SK-N-SH (cell line): ENCODE measurements around the gene OGA. TPM values are rescaled to one million over a fixed set of nuclear protein-coding genes. Genes with fewer than 3 reads are reported as not detected.

Experiments used
- CTCF ChIA-PET: fragments of 300-600, 350-600 bp; formaldehyde crosslinking; extraction: SDS; loops from one replicate; lab custom pipeline; 2021; lab: Yijun Ruan, JAX
- POLR2A ChIA-PET: fragments of 350-600 bp; sonication (Branson Sonifier 250); formaldehyde crosslinking; extraction: SDS; loops from one replicate; lab custom pipeline; 2020; ENCODE audit warnings: antibody characterized with exemption, inconsistent platforms; lab: Yijun Ruan, JAX
- DNase-seq: peaks from one replicate; pipeline ENCODE4 v3.0.0; 2012
- H2AFZ ChIP-seq: fragments of 200-600 bp; sonication (generic); 2 replicates; pipeline ENCODE4 v1.8.1; 2016; ENCODE audit warnings: antibody characterized with exemption, mild to moderate bottlenecking, low read depth
- H3F3A ChIP-seq: fragments of 200-600 bp; sonication (generic); replicated peaks from 2 replicates; pipeline ENCODE3; 2016; ENCODE audit warnings: antibody characterized with exemption, mild to moderate bottlenecking; ENCODE audit not compliant: insufficient read depth
- H3K27ac ChIP-seq, 2 experiments: fragments of 200-500 bp in 1 of 2; fragments of 200-600 bp in 1 of 2; sonication (Bioruptor generic) in 1 of 2; sonication (generic), shearing (Covaris generic) in 1 of 2; 2 replicates each; pipeline versions ENCODE4 v1.5.1 to v1.6.1; 2014 to 2016; ENCODE audit warnings: low read depth in 2 of 2, inconsistent platforms in 1 of 2, low read length in 1 of 2, mild to moderate bottlenecking in 1 of 2, mixed read lengths in 1 of 2
- H3K27me3 ChIP-seq: fragments of 200-600 bp; sonication (generic), shearing (Covaris generic); 2 replicates; pipeline ENCODE4 v1.6.1; 2016; ENCODE audit warnings: mixed run types; ENCODE audit not compliant: insufficient read depth
- H3K36me3 ChIP-seq, 2 experiments: fragments of 200-500 bp in 1 of 2; fragments of 200-600 bp in 1 of 2; sonication (Bioruptor generic) in 1 of 2; sonication (generic) in 1 of 2; replicated peaks in 1 of 2; 2 replicates each; pipeline versions ENCODE3 to v1.5.1; 2014 to 2016; ENCODE audit warnings: low read length in 1 of 2, mild to moderate bottlenecking in 1 of 2; ENCODE audit not compliant: insufficient read depth in 2 of 2, control insufficient read depth in 1 of 2
- H3K4me1 ChIP-seq, 2 experiments: fragments of 200-500 bp in 1 of 2; fragments of 200-600 bp in 1 of 2; sonication (Bioruptor generic) in 1 of 2; sonication (generic), shearing (Covaris generic) in 1 of 2; 2 replicates each; pipeline versions ENCODE4 v1.5.1 to v1.6.1; 2014 to 2016; ENCODE audit warnings: low read depth in 1 of 2, low read length in 1 of 2, mixed run types in 1 of 2; ENCODE audit not compliant: insufficient read depth in 2 of 2, control insufficient read depth in 1 of 2
- H3K4me2 ChIP-seq: fragments of 200-600 bp; sonication (generic), shearing (Covaris generic); 2 replicates; pipeline ENCODE4 v1.6.1; 2017; ENCODE audit warnings: mixed run types
- H3K4me3 ChIP-seq, 2 experiments: fragments of 200-500 bp in 1 of 2; fragments of 200-600 bp in 1 of 2; sonication (Bioruptor generic) in 1 of 2; sonication (generic), shearing (Covaris generic) in 1 of 2; 2 replicates each; pipeline versions ENCODE4 v1.5.1 to v1.8.1; 2014 to 2016; ENCODE audit warnings: low read depth in 2 of 2, inconsistent platforms in 1 of 2, low read length in 1 of 2, mild to moderate bottlenecking in 1 of 2, mixed read lengths in 1 of 2, moderate library complexity in 1 of 2
- H3K79me2 ChIP-seq: fragments of 200-600 bp; sonication (generic); 2 replicates; pipeline ENCODE4 v1.8.1; 2017; ENCODE audit warnings: mild to moderate bottlenecking; ENCODE audit not compliant: insufficient read depth
- H3K9ac ChIP-seq: fragments of 200-600 bp; sonication (generic); 2 replicates; pipeline ENCODE4 v1.6.1; 2017; ENCODE audit warnings: mixed run types
- H3K9me2 ChIP-seq: fragments of 200-600 bp; sonication (generic); 2 replicates; pipeline ENCODE4 v1.6.1; 2017; ENCODE audit warnings: mixed run types
- H3K9me3 ChIP-seq: fragments of 200-600 bp; sonication (generic); 2 replicates; pipeline ENCODE4 v1.6.1; 2017; ENCODE audit warnings: mixed run types, mild to moderate bottlenecking, moderate library complexity
- H4K20me1 ChIP-seq: fragments of 200-600 bp; sonication (generic); 2 replicates; pipeline ENCODE4 v1.6.1; 2017; ENCODE audit warnings: mild to moderate bottlenecking, mixed run types; ENCODE audit not compliant: insufficient read depth
- CTCF ChIP-seq: fragments of 200-600 bp; sonication (generic); IDR thresholded peaks from 2 replicates; pipeline ENCODE4 v1.6.1; 2017; ENCODE audit warnings: antibody characterized with exemption, mild to moderate bottlenecking, moderate library complexity
- ELF1 ChIP-seq: IDR thresholded peaks from 2 replicates; pipeline ENCODE4 v1.4.0; 2012
- EZH2phosphoT487 ChIP-seq: fragments of 200-600 bp; sonication (generic); IDR thresholded peaks from 2 replicates; pipeline ENCODE4 v1.6.1; 2017; ENCODE audit warnings: low read depth, mixed run types, mild to moderate bottlenecking, antibody characterized with exemption, moderate library complexity, borderline replicate concordance
- FOSL2 ChIP-seq: IDR thresholded peaks from 2 replicates; pipeline ENCODE4 v1.4.0; 2012; ENCODE audit warnings: low read depth, mild to moderate bottlenecking, moderate library complexity, borderline replicate concordance
- FOXM1 ChIP-seq: IDR thresholded peaks from 2 replicates; pipeline ENCODE4 v1.4.0; 2012; ENCODE audit warnings: low read depth, mild to moderate bottlenecking
- GABPA ChIP-seq: IDR thresholded peaks from 2 replicates; pipeline ENCODE4 v1.4.0; 2012; ENCODE audit warnings: low read depth, mild to moderate bottlenecking
- IRF3 ChIP-seq: fragments of 150-350 bp; IDR thresholded peaks from 2 replicates; pipeline ENCODE4 v1.6.1; 2016; ENCODE audit warnings: mild to moderate bottlenecking, low read depth, low read length
- MAX ChIP-seq: IDR thresholded peaks from 2 replicates; pipeline ENCODE4 v1.4.0; 2012; ENCODE audit warnings: low read depth
- MEF2A ChIP-seq: IDR thresholded peaks from 2 replicates; pipeline ENCODE4 v1.4.0; 2012; ENCODE audit warnings: low read depth, borderline replicate concordance
- POLR2AphosphoS5 ChIP-seq: IDR thresholded peaks from 2 replicates; pipeline ENCODE4 v1.6.1; 2012; ENCODE audit warnings: low read depth, low read length
- RAD21 ChIP-seq: IDR thresholded peaks from 2 replicates; pipeline ENCODE4 v1.6.1; 2012; ENCODE audit warnings: mild to moderate bottlenecking, low read length
- RCOR1 ChIP-seq: fragments of 150-350 bp; IDR thresholded peaks from 2 replicates; pipeline ENCODE4 v1.6.1; 2017; ENCODE audit warnings: antibody characterized with exemption, low read length
- SIN3A ChIP-seq: IDR thresholded peaks from 2 replicates; pipeline ENCODE4 v1.6.1; 2012; ENCODE audit warnings: low read depth, mild to moderate bottlenecking, low read length, moderate library complexity, borderline replicate concordance
- SMC3 ChIP-seq: IDR thresholded peaks from 2 replicates; pipeline ENCODE4 v1.6.1; 2012; ENCODE audit warnings: low read depth, low read length, improper control_type of control experiment
- TCF12 ChIP-seq: IDR thresholded peaks from 2 replicates; pipeline ENCODE4 v1.4.0; 2012
- USF1 ChIP-seq: IDR thresholded peaks from 2 replicates; pipeline ENCODE4 v1.4.0; 2012; ENCODE audit warnings: low read depth, borderline replicate concordance
- USF2 ChIP-seq: fragments of 150-350 bp; IDR thresholded peaks from 2 replicates; pipeline ENCODE4 v1.6.1; 2017; ENCODE audit warnings: antibody characterized with exemption, low read length, low read depth, borderline replicate concordance
- ZBTB33 ChIP-seq: IDR thresholded peaks from 2 replicates; pipeline ENCODE4 v1.4.0; 2012; ENCODE audit warnings: low read depth, borderline replicate concordance
- WGBS: methylation state at CpG from one replicate; pipeline ENCODE4 v1.1.6; 2017; ENCODE audit warnings: low lambda C conversion rate; 5-methylcytosine and 5-hydroxymethylcytosine counted together
- polyA plus RNA-seq, 3 experiments: library from polyadenylated mRNA; depleted of rRNA; stranded (reverse); fragments of >200 nt; gene quantifications; 2 replicates each; pipeline ENCODE4 v1.2.3, GENCODE V29; 2012

The OGA gene
- polyA plus RNA-seq, 1 of the 3 experiments (the other 2 are of a cell fraction) = 24.8 TPM

GRCh38 chr10:101803511-101803910 lies 14.7 kb downstream of the OGA start:
- Histone ChIP-seq H3K79me2 (peaks cover 100% of the 10 kb centered on the region), H3K9me2 (no peaks in the 10 kb centered on the region), H3K27ac (no peak overlapping the region), H3K4me3 (no peak overlapping the region), H3K4me1 (no peaks in the 10 kb centered on the region), H3K9ac (no peak overlapping the region), H3F3A (peaks cover 50% of the 10 kb centered on the region), H3K4me2 (no peak overlapping the region), H3K27me3 (no peaks in the 10 kb centered on the region), H3K36me3 (peaks cover 69 to 95% of the 10 kb centered on the region in 2 experiments), H3K9me3 (no peaks in the 10 kb centered on the region), H2AFZ (no peak overlapping the region), H4K20me1 (peaks cover 95% of the 10 kb centered on the region)
- TF ChIP-seq IRF3 (no peak), TCF12 (no peak), EZH2phosphoT487 (no peak), MAX (no peak), RCOR1 (no peak), MEF2A (no peak), FOXM1 (no peak), SIN3A (no peak), USF1 (no peak), GABPA (no peak), ELF1 (no peak), CTCF (no peak)
- ChIA-PET CTCF (interaction anchor here (0.8 to 2.2 kb wide), 2 partner anchors 22 to 207 kb away, joined by 4 read pairs; no protein-coding TSS in a partner anchor), POLR2A (no interaction called here)
- DNase-seq = no peak
- WGBS = 85% methylated on average over 4 of the region's 4 CpGs

GRCh38 chr10:101797403-101798059 lies 20.7 kb downstream of the OGA start:
- no peak overlapping the region for H3K9ac ChIP-seq
- H4K20me1 ChIP-seq = peaks cover 92% of the 10 kb centered on the region
- H3K79me2 ChIP-seq = peaks cover 100% of the 10 kb centered on the region
- H3F3A ChIP-seq = peaks cover 57% of the 10 kb centered on the region
- H3K27ac ChIP-seq = peak overlapping the region; percentile 7 to 24; a peak in 2 of 4 replicates
- TF ChIP-seq POLR2AphosphoS5 = no peak
- TF ChIP-seq FOSL2 = no peak
- TF ChIP-seq TCF12 = no peak
- no peak for TF ChIP-seq SMC3
- no peak for TF ChIP-seq RCOR1
- no peak for TF ChIP-seq ZBTB33
- no peak for TF ChIP-seq ELF1
- no peak for TF ChIP-seq USF2
- TF ChIP-seq RAD21 = no peak
- H3K4me2 ChIP-seq = no peak overlapping the region
- H3K9me2 ChIP-seq = no peaks in the 10 kb centered on the region
- no peaks in the 10 kb centered on the region for H3K27me3 ChIP-seq
- CTCF ChIA-PET = interaction anchor here (0.9 to 5.6 kb wide), 2 partner anchors 15 to 195 kb away, joined by 6 to 47 read pairs; partner anchors contain the start of gene NPM3
- DNase-seq = no peak
- peaks cover 80 to 98% of the 10 kb centered on the region in 2 experiments for H3K36me3 ChIP-seq
- no peak overlapping the region for H3K4me3 ChIP-seq
- H2AFZ ChIP-seq = no peak overlapping the region
- H3K4me1 ChIP-seq = peaks cover 0 to 2% of the 10 kb centered on the region in 2 experiments; a peak in 1 of 4 replicates
- POLR2A ChIA-PET = interaction anchor here (0.6 to 0.7 kb wide), 2 partner anchors 16 to 368 kb away, joined by 3 to 4 read pairs; no protein-coding TSS in a partner anchor
- 72% methylated on average over 4 of the region's 4 CpGs for WGBS
- no peaks in the 10 kb centered on the region for H3K9me3 ChIP-seq
